Upper lobe of left lung (tissue), 6 donors: ENCODE results near the gene SH3BP4. TPM values are rescaled to one million over a fixed set of nuclear protein-coding genes. Genes with fewer than 3 reads are reported as not detected.

Experiments
- ATAC-seq, 2 donors: fragments of 200-7000 bp; cut with Tn5 transposase; one replicate each; pipeline ENCODE4 v1.9.1; 2022; ENCODE audit warnings: mild to moderate bottlenecking in 2 of 2, moderate library complexity in 2 of 2; ENCODE audit not compliant: low FRiP score in 2 of 2
- DNase-seq, 2 donors: peaks; one replicate each; pipeline ENCODE4 v3.0.0-alpha.2; 2019 to 2020
- H3K27ac ChIP-seq, 4 donors: fragments of 200-600 bp; sonication (generic); one replicate each; pipeline ENCODE4 v1.5.1; 2016 to 2019
- H3K27me3 ChIP-seq, 4 donors: fragments of 200-600 bp; sonication (generic); one replicate each; pipeline ENCODE4 v1.5.1; 2017 to 2019
- H3K36me3 ChIP-seq, 4 donors: fragments of 200-600 bp; sonication (generic); one replicate each; pipeline ENCODE4 v1.5.1; 2016 to 2019
- H3K4me1 ChIP-seq, 4 donors: fragments of 200-600 bp; sonication (generic); one replicate each; pipeline ENCODE4 v1.5.1; 2018 to 2019
- H3K4me3 ChIP-seq, 4 donors: fragments of 200-600 bp; sonication (generic); one replicate each; pipeline ENCODE4 v1.5.1; 2017 to 2019; ENCODE audit warnings: mild to moderate bottlenecking in 2 of 4, moderate library complexity in 1 of 4
- H3K9me3 ChIP-seq, 4 donors: fragments of 200-600 bp; sonication (generic); one replicate each; pipeline ENCODE4 v1.5.1; 2018 to 2019
- EP300 ChIP-seq, 4 donors: sonication (generic); formaldehyde crosslinking; IDR thresholded peaks; one replicate each; pipeline ENCODE4 v1.5.1; 2017; ENCODE audit warnings: antibody characterized with exemption in 4 of 4, control low read depth in 2 of 4
- POLR2A ChIP-seq, 4 donors: fragments of 450-650 bp; IDR thresholded peaks; one replicate each; pipeline ENCODE4 v1.5.1; 2016 to 2017; ENCODE audit warnings: antibody characterized with exemption in 4 of 4, mild to moderate bottlenecking in 2 of 4
- POLR2AphosphoS5 ChIP-seq, 2 donors: sonication (generic); formaldehyde crosslinking; IDR thresholded peaks; one replicate each; pipeline ENCODE4 v1.5.1; 2017; ENCODE audit warnings: antibody characterized with exemption in 2 of 2
- WGBS, 2 donors: methylation state at CpG; one replicate each; pipeline ENCODE4 v1.1.5; 2017 to 2018; 5-methylcytosine and 5-hydroxymethylcytosine counted together
- total RNA-seq, 6 donors: library from RNA; depleted of rRNA in 4 of 6; stranded (reverse); fragments of >200 nt in 4 of 6; gene quantifications; one replicate each; pipeline versions ENCODE4 v1.1.0 to v1.2.1, GENCODE V29; 2016 to 2021
- TF ChIP-seq, protein P1 (sequence below), 6 experiments: fragments of 450-650 bp in 4 of 6; fragments of 200-600 bp in 2 of 6; sonication (generic) in 2 of 6; IDR thresholded peaks; one replicate each; pipeline ENCODE4 v1.5.1; 2016 to 2019; ENCODE audit warnings: antibody characterized with exemption in 6 of 6
- donor health status: DM: no; HTN: no; CAD: no; lungs with moderate emphysema.
- donor health status: DM: no; HTN: yes; CAD: no; lungs with severe emphysema.

The SH3BP4 gene
- total RNA-seq, 6 donors from 2014 or later, result 27.3 to 57.3 (median 33.4) TPM

DNA sequence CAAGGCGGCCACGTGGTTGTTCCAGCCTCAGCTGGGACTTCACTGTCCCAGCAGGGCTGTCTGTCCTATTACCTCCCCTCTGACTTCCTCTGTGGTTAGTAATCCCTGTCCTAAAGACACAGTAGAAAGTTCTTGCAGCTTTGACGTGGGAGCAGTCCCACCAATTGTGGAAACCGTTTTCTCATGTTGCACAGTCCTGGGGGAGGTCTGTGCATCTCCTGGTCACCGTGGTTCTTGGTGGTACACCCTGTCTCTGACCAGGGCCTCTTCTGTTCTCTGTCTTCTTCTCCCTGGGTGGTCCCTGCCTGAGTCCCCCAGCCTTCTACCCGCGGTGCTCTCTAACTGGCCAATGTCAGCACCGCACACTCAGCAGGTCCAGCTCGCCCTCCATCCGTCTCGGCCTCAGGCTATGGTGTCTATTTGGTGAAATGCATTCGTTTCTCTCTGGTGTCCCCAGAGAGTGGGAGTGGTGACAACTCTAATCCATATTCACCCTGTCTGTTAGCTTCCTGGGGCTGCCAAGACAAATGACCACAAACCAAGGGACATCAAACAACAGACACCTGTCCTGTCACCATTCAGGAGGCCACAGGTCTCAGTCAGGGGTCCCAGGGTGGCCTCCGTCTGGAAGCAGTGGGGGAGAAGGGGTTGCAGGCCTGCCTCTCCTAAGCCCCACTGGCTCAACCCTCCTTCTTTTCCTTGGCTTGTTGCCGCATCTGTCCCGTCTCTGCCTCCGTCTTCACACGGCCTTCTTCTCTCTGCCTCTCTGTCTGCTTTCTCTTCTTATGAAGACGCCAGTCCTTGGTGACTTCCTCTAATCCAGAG lies 99.8 kb downstream of the SH3BP4 start:
- WGBS, 2 donors, result 72 to 76% methylated on average over 18 of the region's 18 CpGs
- H3K4me1 ChIP-seq, result peaks cover 13 to 34% (median 26%) of the 10 kb centered on the region in 4 donors
- no peaks in the 10 kb centered on the region for H3K27me3 ChIP-seq
- no peak for TF ChIP-seq POLR2AphosphoS5 (IDR thresholded peaks at IDR 0.05)
- TF ChIP-seq, protein P1, sequence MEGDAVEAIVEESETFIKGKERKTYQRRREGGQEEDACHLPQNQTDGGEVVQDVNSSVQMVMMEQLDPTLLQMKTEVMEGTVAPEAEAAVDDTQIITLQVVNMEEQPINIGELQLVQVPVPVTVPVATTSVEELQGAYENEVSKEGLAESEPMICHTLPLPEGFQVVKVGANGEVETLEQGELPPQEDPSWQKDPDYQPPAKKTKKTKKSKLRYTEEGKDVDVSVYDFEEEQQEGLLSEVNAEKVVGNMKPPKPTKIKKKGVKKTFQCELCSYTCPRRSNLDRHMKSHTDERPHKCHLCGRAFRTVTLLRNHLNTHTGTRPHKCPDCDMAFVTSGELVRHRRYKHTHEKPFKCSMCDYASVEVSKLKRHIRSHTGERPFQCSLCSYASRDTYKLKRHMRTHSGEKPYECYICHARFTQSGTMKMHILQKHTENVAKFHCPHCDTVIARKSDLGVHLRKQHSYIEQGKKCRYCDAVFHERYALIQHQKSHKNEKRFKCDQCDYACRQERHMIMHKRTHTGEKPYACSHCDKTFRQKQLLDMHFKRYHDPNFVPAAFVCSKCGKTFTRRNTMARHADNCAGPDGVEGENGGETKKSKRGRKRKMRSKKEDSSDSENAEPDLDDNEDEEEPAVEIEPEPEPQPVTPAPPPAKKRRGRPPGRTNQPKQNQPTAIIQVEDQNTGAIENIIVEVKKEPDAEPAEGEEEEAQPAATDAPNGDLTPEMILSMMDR (IDR thresholded peaks at IDR 0.05), result no peak
- TF ChIP-seq EP300 (IDR thresholded peaks at IDR 0.05), result no peak
- peaks cover 0 to 31% (median 9%) of the 10 kb centered on the region in 4 donors for H3K36me3 ChIP-seq
- H3K9me3 ChIP-seq, result no peaks in the 10 kb centered on the region
- H3K27ac ChIP-seq, result peak overlapping the region in 3 of 4 donors; percentile 14 to 61 (median 55)
- no peak overlapping the region for H3K4me3 ChIP-seq
- ATAC-seq, result peak; percentile 16 to 34
- DNase-seq, result no peak

GRCh38 chr2:235052514-235053354 lies 100.9 kb downstream of the SH3BP4 start:
- H3K4me1 ChIP-seq, result peaks cover 13 to 32% (median 26%) of the 10 kb centered on the region in 4 donors
- no peak overlapping the region for H3K4me3 ChIP-seq
- H3K27ac ChIP-seq, result peak overlapping the region in 2 of 4 donors; percentile 2 to 42
- no peaks in the 10 kb centered on the region for H3K9me3 ChIP-seq
- peak in 1 of 2 donors; percentile 71 for DNase-seq
- 87 to 90% methylated on average over 15 to 25 of the region's 25 CpGs for WGBS, 2 donors
- peaks cover 0 to 31% (median 9%) of the 10 kb centered on the region in 4 donors for H3K36me3 ChIP-seq
- TF ChIP-seq EP300 (IDR thresholded peaks at IDR 0.05), result no peak
- TF ChIP-seq POLR2AphosphoS5 (IDR thresholded peaks at IDR 0.05), result no peak
- TF ChIP-seq POLR2A (IDR thresholded peaks at IDR 0.05), result no peak
- TF ChIP-seq, protein P1 (IDR thresholded peaks at IDR 0.05), result no peak
- no peak for ATAC-seq
- H3K27me3 ChIP-seq, result no peaks in the 10 kb centered on the region

- peaks cover 0 to 31% (median 9%) of the 10 kb centered on the region in 4 donors for H3K36me3 ChIP-seq
- DNase-seq (peak in 1 of 2 donors; percentile 49), ATAC-seq (no peak)
- peaks cover 13 to 31% (median 23%) of the 10 kb centered on the region in 4 donors for H3K4me1 ChIP-seq
- H3K27me3 ChIP-seq, result no peaks in the 10 kb centered on the region
- no peak for TF ChIP-seq POLR2AphosphoS5 (IDR thresholded peaks at IDR 0.05)
- no peak overlapping the region for H3K4me3 ChIP-seq
- no peak overlapping the region for H3K27ac ChIP-seq
- 86 to 87% methylated on average over 14 to 16 of the region's 16 CpGs for WGBS, 2 donors
- H3K9me3 ChIP-seq, result no peaks in the 10 kb centered on the region
These were observed 101.8 kb downstream of the SH3BP4 start for GRCh38 chr2:235053651-235054050.

GRCh38 chr2:235054475-235054874 lies 102.7 kb downstream of the SH3BP4 start:
- Histone ChIP-seq H3K36me3 (peaks cover 0 to 31% (median 9%) of the 10 kb centered on the region in 4 donors), H3K9me3 (no peaks in the 10 kb centered on the region), H3K4me3 (no peak overlapping the region), H3K4me1 (peaks cover 13 to 24% (median 19%) of the 10 kb centered on the region in 4 donors), H3K27me3 (no peaks in the 10 kb centered on the region), H3K27ac (no peak overlapping the region)
- 46 to 70% methylated on average over 5 of the region's 5 CpGs for WGBS, 2 donors
- TF ChIP-seq, protein P1 (IDR thresholded peaks at IDR 0.05), result no peak
- TF ChIP-seq POLR2A (IDR thresholded peaks at IDR 0.05), result no peak
- no peak for TF ChIP-seq EP300 (IDR thresholded peaks at IDR 0.05)
- TF ChIP-seq POLR2AphosphoS5 (IDR thresholded peaks at IDR 0.05), result no peak
- ATAC-seq (no peak), DNase-seq (no peak)

GRCh38 chr2:235054919-235055318 lies 103.1 kb downstream of the SH3BP4 start:
- WGBS, 2 donors, result 63 to 72% methylated on average over 7 of the region's 7 CpGs
- no peak overlapping the region for H3K27ac ChIP-seq

More at GRCh38 chr2:235054919-235055318, 103.1 kb downstream of the SH3BP4 start:
- Histone ChIP-seq H3K4me1 (peaks cover 13 to 24% (median 19%) of the 10 kb centered on the region in 4 donors), H3K9me3 (no peaks in the 10 kb centered on the region), H3K36me3 (peaks cover 0 to 31% (median 9%) of the 10 kb centered on the region in 4 donors), H3K4me3 (no peak overlapping the region), H3K27me3 (no peaks in the 10 kb centered on the region)
- peak in 1 of 2 donors; percentile 21 for ATAC-seq
- DNase-seq, result no peak
- TF ChIP-seq, protein P1 (IDR thresholded peaks at IDR 0.05), result no peak
- no peak for TF ChIP-seq POLR2A (IDR thresholded peaks at IDR 0.05)
- TF ChIP-seq EP300 (IDR thresholded peaks at IDR 0.05), result no peak
- TF ChIP-seq POLR2AphosphoS5 (IDR thresholded peaks at IDR 0.05), result no peak
